Right atrium auricular region (tissue), 2 donors: Measurements from ENCODE around the gene ARL17B. TPM values are rescaled to one million over a fixed set of nuclear protein-coding genes. Genes with fewer than 3 reads are reported as not detected.
"Not testable (repeated sequence)": the region's sequence is repeated elsewhere in the genome, so short reads cannot be mapped to it uniquely, and the experiment has no call there.

Source experiments
- DNase-seq: peaks from one replicate; pipeline ENCODE4 v3.0.0-alpha.2; 2019; ENCODE audit warnings: low spot score
- H3K27ac ChIP-seq, 2 donors: fragments of 200-600 bp; sonication (generic); 1 replicate in 1 of 2; 2 replicates in 1 of 2; pipeline ENCODE4 v1.5.1; 2016 to 2019
- H3K27me3 ChIP-seq, 2 donors: fragments of 200-600 bp; sonication (generic); one replicate each; pipeline versions ENCODE4 v1.5.1 to v1.6.0; 2017 to 2019
- H3K36me3 ChIP-seq: fragments of 200-600 bp; sonication (generic); one replicate; pipeline ENCODE4 v1.5.1; 2016
- H3K4me1 ChIP-seq, 2 donors: fragments of 200-600 bp; sonication (generic); one replicate each; pipeline versions ENCODE4 v1.5.1 to v1.6.0; 2017 to 2019
- H3K4me3 ChIP-seq, 2 donors: fragments of 200-600 bp; sonication (generic); 1 replicate in 1 of 2; 2 replicates in 1 of 2; pipeline ENCODE4 v1.5.1; 2017 to 2019; ENCODE audit warnings: mild to moderate bottlenecking in 1 of 2, moderate library complexity in 1 of 2
- H3K9me3 ChIP-seq, 2 donors: fragments of 200-600 bp; sonication (generic); one replicate each; pipeline ENCODE4 v1.5.1; 2019
- CTCF ChIP-seq, 2 donors: fragments of 200-600 bp; sonication (generic); IDR thresholded peaks; one replicate each; pipeline ENCODE4 v1.5.1; 2019; ENCODE audit warnings: antibody characterized with exemption in 2 of 2
- total RNA-seq, 2 donors: library from RNA; depleted of rRNA; stranded (reverse); fragments of >200 nt; gene quantifications; one replicate each; pipeline ENCODE4 v1.1.0, GENCODE V29; 2016

Gene ARL17B
- total RNA-seq, 2 donors from 2014 or later = 7.4 to 9.8 TPM

GRCh38 chr17:46264456-46265198, 96.9 kb downstream of the ARL17B start:
- Histone ChIP-seq H3K4me1 (peaks cover 0 to 9% of the 10 kb centered on the region in 2 donors), H3K9me3 (no peaks in the 10 kb centered on the region), H3K36me3 (no peaks in the 10 kb centered on the region), H3K27ac (no peak overlapping the region), H3K4me3 (no peak overlapping the region), H3K27me3 (no peaks in the 10 kb centered on the region)
- no peak for DNase-seq
- TF ChIP-seq CTCF (IDR thresholded peaks at IDR 0.05) = no peak

- Histone ChIP-seq H3K27me3 (no peaks in the 10 kb centered on the region), H3K9me3 (no peaks in the 10 kb centered on the region)
Measured at GRCh38 chr17:46262271-46262670, 99.3 kb downstream of the ARL17B start.

GRCh38 chr17:46259845-46260661, 101.5 kb downstream of the ARL17B start:
- H3K36me3 ChIP-seq, H3K9me3 ChIP-seq, H3K4me1 ChIP-seq, DNase-seq, H3K27me3 ChIP-seq, H3K27ac ChIP-seq: not testable (repeated sequence)
- peak overlapping the region; percentile 30 to 46 for H3K4me3 ChIP-seq
- peak in 1 of 2 donors; percentile 30 for TF ChIP-seq CTCF (IDR thresholded peaks at IDR 0.05)

More at GRCh38 chr17:46262271-46262670, 99.3 kb downstream of the ARL17B start:
- H3K4me1 ChIP-seq = peaks cover 0 to 9% of the 10 kb centered on the region in 2 donors
- no peaks in the 10 kb centered on the region for H3K36me3 ChIP-seq
- no peak for TF ChIP-seq CTCF (IDR thresholded peaks at IDR 0.05)
- H3K27ac ChIP-seq = no peak overlapping the region
- DNase-seq = no peak
- H3K4me3 ChIP-seq = no peak overlapping the region

GRCh38 chr17:46256369-46256768, 105.2 kb downstream of the ARL17B start:
- H3K27me3 ChIP-seq, H3K4me3 ChIP-seq, H3K27ac ChIP-seq, H3K9me3 ChIP-seq, DNase-seq, H3K4me1 ChIP-seq, H3K36me3 ChIP-seq: not testable (repeated sequence)

GRCh38 chr17:46254215-46254614, 107.4 kb downstream of the ARL17B start:
- not testable (repeated sequence) for DNase-seq, H3K36me3 ChIP-seq, H3K4me1 ChIP-seq, H3K27ac ChIP-seq, H3K4me3 ChIP-seq, H3K27me3 ChIP-seq, H3K9me3 ChIP-seq

- H3K36me3 ChIP-seq, H3K9me3 ChIP-seq, H3K27ac ChIP-seq, H3K4me1 ChIP-seq, H3K27me3 ChIP-seq, DNase-seq, H3K4me3 ChIP-seq: not testable (repeated sequence)
- TF ChIP-seq CTCF (IDR thresholded peaks at IDR 0.05) = peak; percentile 22 to 62
Measured at GRCh38 chr17:46253722-46254121, 107.8 kb downstream of the ARL17B start.

GRCh38 chr17:46252804-46253203, 108.8 kb downstream of the ARL17B start:
- H3K4me1 ChIP-seq, H3K27me3 ChIP-seq, DNase-seq, H3K9me3 ChIP-seq, H3K27ac ChIP-seq, H3K4me3 ChIP-seq, H3K36me3 ChIP-seq: not testable (repeated sequence)

GRCh38 chr17:46249153-46249552, 112.4 kb downstream of the ARL17B start:
- not testable (repeated sequence) for H3K27ac ChIP-seq, H3K36me3 ChIP-seq, DNase-seq, H3K9me3 ChIP-seq, H3K4me1 ChIP-seq, H3K4me3 ChIP-seq, H3K27me3 ChIP-seq

- not testable (repeated sequence) for H3K36me3 ChIP-seq, DNase-seq, H3K9me3 ChIP-seq, H3K4me3 ChIP-seq, H3K27me3 ChIP-seq, H3K4me1 ChIP-seq, H3K27ac ChIP-seq
Measured at GRCh38 chr17:46244949-46245768, 116.4 kb downstream of the ARL17B start.
